HG03066 (cell line): Measurements from ENCODE around the gene FAM227A.

ENCODE experiments used
- ATAC-seq: cut with Tn5 transposase; IDR thresholded peaks from one replicate; pipeline ENCODE4 v1.9.1; 2021; ENCODE audit warnings: low read depth; ENCODE audit not compliant: unreplicated experiment

FAM227A gene

DNA sequence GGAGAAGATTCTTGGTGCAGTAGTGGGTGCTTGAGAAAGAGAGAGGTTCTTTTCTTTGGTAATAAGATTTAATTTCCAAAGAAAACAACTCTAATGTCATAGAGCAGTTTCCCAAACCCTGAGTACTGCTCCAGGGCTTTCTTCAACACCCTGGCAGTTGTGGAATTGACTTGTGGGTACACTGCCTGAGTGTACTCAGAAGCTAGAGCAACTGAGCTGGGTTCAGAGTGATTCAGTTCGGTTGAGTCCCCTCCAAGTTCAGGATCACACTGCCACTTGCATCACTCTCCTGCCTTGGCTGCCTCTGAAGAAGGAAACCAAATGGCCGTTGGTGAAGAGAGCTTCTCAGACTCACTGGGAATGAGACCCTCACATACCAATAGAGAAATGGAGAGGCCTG is 91.5 kb downstream of the FAM227A start:
- no peak for ATAC-seq

- no peak for ATAC-seq
These were observed 101.9 kb downstream of the FAM227A start for GRCh38 chr22:38554281-38554680.

GRCh38 chr22:38549101-38549894 is 106.9 kb downstream of the FAM227A start:
- ATAC-seq = no peak

GRCh38 chr22:38540701-38541100 is 115.5 kb downstream of the FAM227A start:
- ATAC-seq = no peak

DNA sequence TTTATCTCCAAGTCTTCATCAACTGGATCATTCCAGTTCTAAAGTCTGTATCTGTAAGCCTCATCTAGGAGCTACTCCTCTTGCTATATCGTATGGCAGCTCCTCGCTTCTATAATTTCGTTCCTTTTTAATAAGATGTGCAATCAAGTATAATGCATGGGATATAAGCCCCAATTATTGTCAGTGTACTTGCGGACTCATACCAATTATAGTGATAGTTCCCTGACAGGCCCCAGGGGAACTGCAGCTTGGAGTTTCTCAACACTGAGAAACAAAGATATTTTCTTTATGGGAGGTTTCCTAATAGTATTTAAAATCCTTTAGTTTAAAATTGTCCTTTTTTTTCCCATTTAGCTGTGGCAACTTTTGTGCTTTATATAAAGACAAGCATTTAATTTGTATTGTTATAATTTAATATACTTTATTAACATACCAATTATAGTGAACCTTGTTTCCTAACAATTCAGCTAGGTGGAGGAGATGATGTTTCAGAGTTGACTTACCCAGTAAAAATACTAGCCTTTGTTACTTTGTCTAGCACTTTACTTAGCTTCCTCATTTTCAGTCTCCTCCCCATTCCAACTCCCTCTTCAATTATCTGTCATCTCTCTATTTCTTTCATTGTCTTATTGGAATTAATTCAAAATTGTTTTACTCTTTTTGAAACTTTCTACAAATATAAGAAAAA is 124.8 kb downstream of the FAM227A start:
- ATAC-seq = no peak
